Neural cell (in vitro differentiated cells): ENCODE data around the gene CBFA2T2. TPM values are rescaled to one million over a fixed set of nuclear protein-coding genes. Genes with fewer than 3 reads are reported as not detected.

ENCODE experiments used
- H2AFZ ChIP-seq: fragments of 200-600, 300-800 bp; sonication (generic), shearing (Covaris generic); 2 replicates; pipeline ENCODE4 v1.6.0; 2014; ENCODE audit warnings: low read depth, mild to moderate bottlenecking, antibody characterized with exemption, low read length, moderate library complexity
- H3F3A ChIP-seq: fragments of 200-600 bp; shearing (Covaris generic); 2 replicates; pipeline ENCODE4 v1.6.1; 2016; ENCODE audit warnings: mild to moderate bottlenecking, moderate library complexity, mixed read lengths, antibody characterized with exemption, low read length; ENCODE audit not compliant: insufficient read depth, poor library complexity, severe bottlenecking
- H3K27ac ChIP-seq: fragments of 200-600, 300-800 bp; sonication (generic), shearing (Covaris generic); 2 replicates; pipeline ENCODE4 v1.5.1; 2014; ENCODE audit warnings: mild to moderate bottlenecking, low read length, moderate library complexity
- H3K27me3 ChIP-seq: fragments of 300-800, 200-600 bp; sonication (generic), shearing (Covaris generic); 2 replicates; pipeline ENCODE4 v1.6.0; 2014; ENCODE audit warnings: mild to moderate bottlenecking, low read depth, low read length, moderate library complexity; ENCODE audit not compliant: insufficient read depth
- H3K36me3 ChIP-seq: fragments of 300-800, 200-600 bp; sonication (generic), shearing (Covaris generic); 2 replicates; pipeline ENCODE4 v1.5.1; 2014; ENCODE audit warnings: mild to moderate bottlenecking, antibody characterized with exemption, low read length, moderate library complexity; ENCODE audit not compliant: insufficient read depth
- H3K4me2 ChIP-seq: fragments of 300-800, 200-600 bp; sonication (generic), shearing (Covaris generic); 2 replicates; pipeline ENCODE4 v1.6.0; 2014; ENCODE audit warnings: mild to moderate bottlenecking, low read length
- H3K4me3 ChIP-seq: fragments of 300-800, 200-600 bp; sonication (generic), shearing (Covaris generic); 2 replicates; pipeline ENCODE4 v1.5.1; 2014; ENCODE audit warnings: mild to moderate bottlenecking, low read length, moderate library complexity
- H3K79me2 ChIP-seq: fragments of 200-600 bp; shearing (Covaris generic); replicated peaks from 2 replicates; pipeline ENCODE4 v1.6.0; 2014; ENCODE audit warnings: mild to moderate bottlenecking, low read length, moderate library complexity; ENCODE audit not compliant: insufficient read depth
- H3K9ac ChIP-seq: fragments of 300-800, 200-600 bp; sonication (generic), shearing (Covaris generic); 2 replicates; pipeline ENCODE4 v1.6.1; 2016; ENCODE audit warnings: mild to moderate bottlenecking, low read length, mixed read lengths
- H3K9me2 ChIP-seq: fragments of 200-600 bp; shearing (Covaris generic); 2 replicates; pipeline ENCODE4 v1.6.1; 2016; ENCODE audit warnings: mild to moderate bottlenecking, low read length, mixed read lengths; ENCODE audit not compliant: insufficient read depth
- H3K9me3 ChIP-seq: fragments of 200-600, 300-800 bp; sonication (generic), shearing (Covaris generic); 2 replicates; pipeline ENCODE4 v1.6.1; 2016; ENCODE audit warnings: mild to moderate bottlenecking, mixed run types, low read length, moderate library complexity, mixed read lengths
- H4K20me1 ChIP-seq: fragments of 200-600 bp; shearing (Covaris generic); 2 replicates; pipeline ENCODE4 v1.6.1; 2016; ENCODE audit warnings: mild to moderate bottlenecking, mixed run types; ENCODE audit not compliant: insufficient read depth
- CTCF ChIP-seq: fragments of 450-650 bp; IDR thresholded peaks from 2 replicates; pipeline ENCODE4 v1.5.1; 2014; ENCODE audit warnings: antibody characterized with exemption, mild to moderate bottlenecking, moderate library complexity; ENCODE audit not compliant: poor library complexity, severe bottlenecking
- EP300 ChIP-seq: fragments of 450-650 bp; conservative IDR thresholded peaks from 2 replicates; pipeline ENCODE4 v1.6.1; 2014; ENCODE audit warnings: antibody characterized with exemption, mild to moderate bottlenecking, moderate library complexity; ENCODE audit not compliant: poor library complexity, severe bottlenecking
- EZH2 ChIP-seq: fragments of 200-600, 300-800 bp; shearing (Covaris generic), sonication (generic); IDR thresholded peaks from 2 replicates; pipeline ENCODE4 v1.6.1; 2014; ENCODE audit warnings: antibody characterized with exemption, low read length, borderline replicate concordance, mild to moderate bottlenecking; ENCODE audit not compliant: insufficient read depth, poor library complexity, severe bottlenecking
- MXI1 ChIP-seq: fragments of 450-650 bp; conservative IDR thresholded peaks from 2 replicates; pipeline ENCODE4 v1.6.1; 2014; ENCODE audit warnings: antibody characterized with exemption, mild to moderate bottlenecking; ENCODE audit not compliant: poor library complexity, severe bottlenecking
- POLR2AphosphoS5 ChIP-seq: IDR thresholded peaks from 2 replicates; pipeline ENCODE4 v1.6.1; 2012
- RAD21 ChIP-seq: fragments of 450-650 bp; conservative IDR thresholded peaks from 2 replicates; pipeline ENCODE4 v1.6.1; 2014; ENCODE audit warnings: antibody characterized with exemption, mild to moderate bottlenecking, moderate library complexity
- REST ChIP-seq: IDR thresholded peaks from 2 replicates; pipeline ENCODE4 v1.6.1; 2012; ENCODE audit warnings: borderline replicate concordance
- SMC3 ChIP-seq: fragments of 450-650 bp; conservative IDR thresholded peaks from 2 replicates; pipeline ENCODE4 v1.6.1; 2014; ENCODE audit warnings: antibody characterized with exemption, mild to moderate bottlenecking, moderate library complexity; ENCODE audit not compliant: poor library complexity
- TAF1 ChIP-seq: IDR thresholded peaks from 2 replicates; pipeline ENCODE4 v1.6.1; 2012; ENCODE audit warnings: low read depth
- polyA plus RNA-seq: library from polyadenylated mRNA; depleted of rRNA; stranded (reverse); fragments of >200 nt; gene quantifications from 2 replicates; pipeline ENCODE4 v1.2.3, GENCODE V29; 2014

The CBFA2T2 gene
- polyA plus RNA-seq, 1 donor from 2014 or later, result 15.9 TPM

GRCh38 chr20:33540427-33540826 is 50.5 kb downstream of the CBFA2T2 start:
- Histone ChIP-seq H3K79me2 (no peaks in the 10 kb centered on the region), H4K20me1 (no peaks in the 10 kb centered on the region)

GRCh38 chr20:33541074-33541473 is 51.2 kb downstream of the CBFA2T2 start:
- H3K79me2 ChIP-seq, result no peaks in the 10 kb centered on the region
- no peaks in the 10 kb centered on the region for H3K36me3 ChIP-seq
- no peaks in the 10 kb centered on the region for H4K20me1 ChIP-seq
- H2AFZ ChIP-seq, result no peak overlapping the region
- no peak overlapping the region for H3K4me2 ChIP-seq
- no peak overlapping the region for H3K4me3 ChIP-seq
- no peaks in the 10 kb centered on the region for H3K9me3 ChIP-seq
- no peak overlapping the region for H3K27ac ChIP-seq
- no peaks in the 10 kb centered on the region for H3K9me2 ChIP-seq
- no peaks in the 10 kb centered on the region for H3K27me3 ChIP-seq
- H3K9ac ChIP-seq, result no peak overlapping the region
- no peaks in the 10 kb centered on the region for H3F3A ChIP-seq
- TF ChIP-seq REST (no peak), EZH2 (no peak), MXI1 (no peak), EP300 (no peak), RAD21 (no peak), TAF1 (no peak), SMC3 (no peak), POLR2AphosphoS5 (no peak)

More at GRCh38 chr20:33540427-33540826, 50.5 kb downstream of the CBFA2T2 start:
- Histone ChIP-seq H3K9me2 (no peaks in the 10 kb centered on the region), H3F3A (no peaks in the 10 kb centered on the region), H2AFZ (no peak overlapping the region), H3K9ac (no peak overlapping the region), H3K27ac (no peak overlapping the region), H3K9me3 (no peaks in the 10 kb centered on the region), H3K4me3 (no peak overlapping the region), H3K36me3 (no peaks in the 10 kb centered on the region), H3K4me2 (no peak overlapping the region), H3K27me3 (no peaks in the 10 kb centered on the region)
- TF ChIP-seq CTCF (no peak), POLR2AphosphoS5 (no peak), MXI1 (no peak), TAF1 (no peak), EZH2 (no peak), REST (no peak), RAD21 (no peak), SMC3 (no peak), EP300 (no peak)
